ENCODE data around the gene SQSTM1.

Gene SQSTM1

DNA sequence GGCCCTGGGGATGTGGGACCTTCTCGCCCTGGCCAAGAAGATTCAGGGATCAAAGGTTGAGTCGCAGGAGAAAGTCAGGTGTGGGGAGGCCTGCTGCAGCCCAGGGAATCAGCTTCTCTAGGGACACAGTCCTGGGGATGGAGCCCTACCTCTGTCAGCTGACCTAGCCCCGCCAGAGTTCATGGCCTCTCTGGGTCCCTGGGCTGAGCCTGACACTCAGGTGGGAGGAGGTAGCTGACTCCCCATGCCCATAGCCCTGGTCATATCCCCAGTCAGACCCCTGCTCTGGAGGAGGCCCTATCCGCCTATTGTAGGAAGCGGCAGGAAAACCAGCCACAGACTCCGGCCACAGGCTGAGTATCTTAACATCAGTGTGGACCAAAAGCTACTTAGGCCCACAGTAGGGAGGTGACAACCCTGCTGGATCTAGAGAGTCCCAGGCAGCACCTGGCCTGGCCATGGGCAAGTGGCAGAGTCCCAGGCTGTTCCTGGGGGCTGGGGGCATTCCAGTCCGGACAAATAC is 52.9 kb downstream of the SQSTM1 start:
- DNase-seq (ENCODE audit: low read depth in 2 of 2) = no peak

DNA sequence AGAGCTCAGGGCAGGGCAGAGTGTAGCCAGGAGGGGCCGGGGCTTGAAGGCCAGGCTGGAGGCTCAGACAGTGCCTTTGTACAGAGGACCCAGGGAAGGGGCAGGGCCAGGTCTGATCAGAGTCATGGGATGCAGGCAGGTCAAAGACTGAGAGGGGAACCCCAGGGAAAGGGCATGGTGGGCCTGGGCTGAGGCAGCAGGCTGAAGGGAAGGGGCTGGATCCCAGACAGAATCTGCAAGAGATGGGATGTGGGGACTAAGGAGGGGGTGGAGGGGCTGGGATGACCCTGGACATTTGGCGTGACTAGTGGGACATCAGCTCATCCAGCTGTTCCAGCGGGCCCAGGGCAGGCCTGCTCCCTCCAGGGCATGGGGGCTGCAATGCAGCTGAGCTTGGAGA is 53.4 kb downstream of the SQSTM1 start:
- no peak for DNase-seq (ENCODE audit: low read depth in 2 of 2)

DNA sequence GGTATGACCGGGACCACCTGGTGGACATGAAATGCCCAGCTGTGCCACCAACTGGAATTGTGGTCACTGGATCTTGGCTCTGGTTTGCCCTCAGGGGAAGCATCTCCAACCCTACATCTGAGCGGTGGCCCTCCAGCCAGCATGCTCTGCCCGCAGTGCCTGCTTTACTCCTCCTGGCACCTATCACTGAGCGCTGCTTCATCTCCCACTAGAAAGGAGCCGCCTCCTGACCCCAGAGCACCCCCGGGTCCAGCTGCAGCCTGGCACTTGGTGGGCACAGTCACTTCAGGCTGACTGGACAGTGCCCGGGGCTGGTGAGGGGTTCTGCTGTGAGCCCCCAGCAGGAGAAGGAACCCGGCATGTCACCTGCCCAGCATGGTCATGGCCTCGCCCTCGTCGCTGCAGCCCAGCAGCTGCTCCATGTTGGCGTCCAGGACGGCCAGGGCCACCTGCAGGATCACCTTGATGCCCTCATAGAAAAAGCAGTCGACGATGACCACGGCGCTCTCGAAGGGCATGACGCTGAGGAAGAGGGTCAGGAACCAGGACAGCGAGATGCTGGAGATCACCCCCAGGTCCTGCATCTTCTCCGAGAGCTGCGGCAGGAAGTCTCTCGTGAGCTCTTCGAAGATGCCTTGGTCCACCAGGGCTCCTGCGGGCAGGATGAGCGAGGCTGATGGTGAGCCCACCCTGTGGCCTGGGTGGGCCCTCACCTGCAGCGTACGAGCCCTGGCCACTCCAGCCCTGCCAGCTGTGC is 54.0 kb downstream of the SQSTM1 start:
- DNase-seq (ENCODE audit: low read depth in 2 of 2) = no peak

GRCh38 chr5:179875741-179876609 is 55.3 kb downstream of the SQSTM1 start:
- DNase-seq (ENCODE audit: low read depth in 2 of 2) = no peak

DNA sequence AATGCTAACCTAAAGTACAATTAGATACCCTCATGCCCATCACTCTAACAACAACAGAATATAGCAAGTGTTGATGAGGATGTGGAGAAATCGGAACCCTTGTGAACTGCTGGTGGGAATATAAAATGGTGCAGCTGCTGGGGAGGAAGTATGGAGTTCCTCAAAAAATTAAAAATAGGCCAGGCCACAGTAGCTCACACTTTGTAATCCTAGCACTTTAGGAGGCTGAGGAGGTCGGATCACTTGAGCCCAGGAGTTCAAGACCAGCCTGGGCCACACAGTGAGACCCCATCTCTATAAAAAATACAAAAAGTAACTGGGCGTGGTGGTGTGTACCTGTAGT is 55.9 kb downstream of the SQSTM1 start:
- DNase-seq (ENCODE audit: low read depth in 2 of 2) = no peak

- DNase-seq (ENCODE audit: low read depth in 2 of 2) = no peak
Observed at GRCh38 chr5:179878222-179879002, 57.7 kb downstream of the SQSTM1 start.

GRCh38 chr5:179879003-179879689 is 58.4 kb downstream of the SQSTM1 start:
- DNase-seq (ENCODE audit: low read depth in 2 of 2) = no peak

DNA sequence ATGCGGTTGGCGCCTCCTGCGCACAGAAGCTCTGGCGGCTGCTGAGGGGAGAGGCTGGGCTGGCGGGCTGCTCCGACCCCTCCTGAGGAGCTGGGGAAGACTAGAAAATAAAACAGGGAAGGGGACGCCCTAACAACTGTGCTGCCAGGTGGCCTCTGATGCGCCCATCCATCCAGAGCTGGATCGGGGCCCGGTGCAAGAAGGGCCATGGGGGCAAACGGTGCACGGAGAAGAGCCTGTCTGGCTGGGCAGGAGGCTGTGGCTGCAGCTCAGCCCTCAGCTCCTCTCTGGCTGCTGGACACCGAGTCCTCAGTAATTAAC is 58.9 kb downstream of the SQSTM1 start:
- DNase-seq (ENCODE audit: low read depth in 2 of 2) = no peak

GRCh38 chr5:179880066-179880650 is 59.5 kb downstream of the SQSTM1 start:
- DNase-seq (ENCODE audit: low read depth in 2 of 2) = no peak

DNA sequence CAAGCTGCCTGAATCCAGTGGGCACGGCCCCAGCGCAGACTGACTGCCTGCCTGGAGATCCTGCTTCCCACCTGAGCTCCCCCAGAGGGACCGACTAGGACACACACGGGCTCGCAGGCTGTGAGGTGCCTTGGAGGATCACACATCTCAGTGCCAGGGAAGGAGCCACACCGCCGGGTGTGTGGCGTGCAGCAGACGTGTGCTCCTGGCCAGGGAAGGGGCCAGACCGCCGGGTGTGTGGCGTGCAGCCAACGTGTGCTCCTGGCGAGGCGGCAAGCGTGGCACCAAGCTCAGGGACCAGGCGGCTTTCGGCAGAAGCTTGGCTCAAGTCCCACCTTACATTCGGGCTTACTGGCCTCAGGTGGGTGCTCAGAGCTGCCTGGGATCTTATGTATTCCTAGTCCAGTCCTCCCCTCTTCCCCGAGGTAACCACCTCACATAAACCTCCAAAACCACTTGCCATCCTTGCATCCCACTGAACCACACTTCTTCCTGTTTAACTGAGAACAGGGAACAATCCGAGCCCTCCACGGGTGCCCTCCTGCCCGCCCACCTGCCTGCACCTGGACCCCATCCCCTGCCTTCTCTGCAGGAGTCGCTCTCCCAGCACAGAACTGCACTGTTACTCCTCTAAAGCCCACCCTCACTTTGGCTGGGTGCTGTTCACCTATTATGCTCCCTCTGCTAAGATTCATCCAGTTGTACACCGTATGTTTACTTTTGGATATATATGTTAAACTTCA is 60.3 kb downstream of the SQSTM1 start:
- DNase-seq (ENCODE audit: low read depth in 2 of 2) = no peak

DNA sequence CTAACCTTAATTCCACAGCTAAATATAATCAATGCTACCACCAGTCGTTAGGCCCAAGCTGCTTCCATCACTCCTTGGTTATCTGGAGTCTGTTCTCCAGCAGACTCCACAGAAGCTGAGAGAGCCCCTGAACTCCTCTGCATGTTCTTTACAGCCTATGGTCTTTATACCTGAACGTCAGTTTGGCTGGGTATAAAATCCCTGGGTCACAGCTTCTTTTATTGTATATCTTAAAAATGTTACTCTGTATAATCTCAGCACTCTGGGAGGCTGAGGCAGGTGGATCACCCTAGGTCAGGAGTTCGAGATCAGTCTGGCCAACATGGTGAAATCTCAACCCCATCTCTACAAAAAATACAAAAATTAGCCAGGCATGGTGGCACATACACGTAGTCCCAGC is 61.6 kb downstream of the SQSTM1 start:
- DNase-seq (ENCODE audit: low read depth in 2 of 2) = no peak

DNA sequence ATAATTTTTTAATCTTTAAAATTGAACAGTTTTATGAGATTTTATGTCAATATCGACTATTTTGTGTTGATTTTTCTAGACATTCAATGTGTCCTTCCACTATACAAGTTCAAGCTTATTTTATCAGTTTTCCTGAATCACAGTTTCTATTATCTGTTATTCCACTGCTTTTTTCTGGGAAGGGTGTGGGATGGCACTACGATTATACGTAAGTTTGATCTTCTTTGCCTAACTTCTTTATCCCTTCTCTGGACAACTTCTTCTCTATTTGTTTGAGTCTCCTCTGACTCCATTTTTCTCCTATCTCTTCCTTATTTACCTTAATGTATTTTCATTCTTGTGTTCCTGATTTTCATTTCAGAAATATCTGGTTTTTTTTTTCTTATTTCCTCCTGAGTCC is 62.5 kb downstream of the SQSTM1 start:
- no peak for DNase-seq (ENCODE audit: low read depth in 2 of 2)

GRCh38 chr5:179885491-179886090 is 64.9 kb downstream of the SQSTM1 start:
- no peak for DNase-seq (ENCODE audit: low read depth in 2 of 2)

GRCh38 chr5:179886190-179886911 is 65.6 kb downstream of the SQSTM1 start:
- no peak for DNase-seq (ENCODE audit: low read depth in 2 of 2)

DNA sequence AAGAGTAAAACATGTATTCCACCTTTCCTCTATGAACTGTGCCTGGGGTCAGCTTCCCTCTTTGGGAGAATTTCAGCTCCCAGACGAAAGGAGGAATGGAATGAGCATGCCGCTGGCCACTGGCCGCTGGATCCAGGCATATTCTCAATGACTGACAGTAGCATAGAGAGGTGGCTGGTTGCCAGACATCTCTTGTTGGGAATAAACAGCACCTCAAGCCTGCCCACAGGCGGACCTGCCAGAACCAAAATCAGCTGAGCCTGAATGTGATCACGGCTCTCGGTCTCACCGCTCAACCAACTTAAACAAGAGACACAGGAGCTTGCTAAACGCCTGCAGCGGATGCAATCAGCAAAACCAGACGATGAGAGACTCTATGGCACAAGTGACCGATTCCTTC is 66.4 kb downstream of the SQSTM1 start:
- no peak for DNase-seq (ENCODE audit: low read depth in 2 of 2)
